GF-D8 (cell line): Measurements from ENCODE around the gene FBXO40.
A peak's percentile ranks its signal among the peaks of the same experiment; 100 is the strongest.
"Not testable (repeated sequence)": the region's sequence is repeated elsewhere in the genome, so short reads cannot be mapped to it uniquely, and the experiment has no call there.

Source experiments
- DNase-seq: peaks from one replicate; lab custom pipeline; 2025; lab: John Stamatoyannopoulos, UW

The FBXO40 gene

GRCh38 chr3:121592856-121593702, at the start of gene FBXO40:
FBXO40 (plus strand) TSS chr3:121593379; CDS start chr3:121620576, 27,197 bp downstream.
- DNase-seq, result no peak

DNA sequence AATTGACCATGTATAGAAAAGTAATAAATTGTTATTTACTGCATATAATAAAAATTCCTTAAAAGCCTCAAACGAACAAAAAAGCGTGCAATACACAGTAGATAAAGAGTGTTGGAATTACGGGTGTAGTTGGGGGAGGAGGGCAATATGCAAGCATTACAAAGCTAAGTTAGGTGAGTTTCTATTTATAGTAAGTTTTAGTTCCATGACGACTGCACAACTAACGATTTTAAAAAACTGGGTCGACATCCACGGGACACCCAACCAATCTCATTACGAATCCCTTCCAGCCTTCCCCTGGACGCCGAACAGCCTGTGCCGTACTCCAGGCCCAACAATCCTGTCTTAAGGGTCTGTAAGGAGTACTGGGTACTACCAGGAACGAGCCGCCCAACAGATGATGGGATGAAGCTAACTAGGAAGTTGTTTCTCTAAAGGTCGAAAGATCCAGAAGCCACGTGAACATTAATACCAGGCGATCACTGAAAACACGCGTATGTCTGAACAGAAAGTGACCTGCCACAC, 48.1 kb upstream of the FBXO40 start:
- peak; percentile 13 for DNase-seq

- DNase-seq, result peak; percentile 86
Measured at GRCh38 chr3:121545574-121546455, 47.4 kb upstream of the FBXO40 start, which contains the start of gene POLQ. POLQ (minus strand) TSS chr3:121545988; CDS start chr3:121545877, 111 bp downstream.

GRCh38 chr3:121552379-121552778, 40.8 kb upstream of the FBXO40 start:
- no peak for DNase-seq

DNA sequence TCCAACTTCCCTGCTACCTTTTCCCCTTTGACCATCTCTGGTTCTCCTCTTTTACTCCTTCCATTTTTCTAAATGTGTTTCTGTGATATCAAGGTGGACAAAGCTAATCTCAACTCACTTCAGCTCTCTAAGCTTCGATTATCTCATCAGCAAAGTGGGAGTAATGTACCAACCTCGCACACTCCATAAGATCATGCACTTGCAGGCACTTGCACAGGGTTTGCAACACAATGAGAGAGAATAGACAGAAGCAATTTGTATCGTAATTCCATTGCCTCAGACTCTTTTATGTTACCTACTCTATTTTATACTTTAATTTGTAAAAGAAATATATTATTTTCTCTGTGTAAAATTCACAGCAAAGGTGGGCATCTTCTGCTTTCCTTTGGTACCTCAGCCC, 40.4 kb upstream of the FBXO40 start:
- no peak for DNase-seq

DNA sequence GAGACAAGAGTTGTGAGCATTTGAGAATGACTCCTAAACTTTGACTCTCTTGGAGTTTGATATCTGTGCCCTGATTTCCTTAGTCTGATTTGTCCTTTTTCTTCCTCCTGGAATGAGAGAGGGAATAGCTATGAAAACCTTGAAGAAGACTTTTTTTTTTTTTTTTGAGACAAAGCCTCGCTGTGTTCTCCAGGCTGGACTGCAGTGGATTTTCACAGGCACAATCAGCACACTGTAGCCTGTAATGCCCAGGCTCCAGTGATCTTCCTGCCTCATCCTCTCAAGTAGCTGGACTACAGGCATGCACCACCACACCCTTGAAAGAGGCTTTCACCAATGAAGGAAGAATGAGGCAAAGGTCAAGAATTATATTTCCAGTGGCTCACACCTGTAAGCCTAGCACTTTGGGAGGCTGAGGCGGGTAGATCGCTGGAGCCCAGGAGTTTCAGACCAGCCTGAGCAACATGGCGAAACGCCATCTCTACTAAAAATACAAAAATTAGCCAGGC, 35.7 kb upstream of the FBXO40 start:
- DNase-seq, result no peak

DNA sequence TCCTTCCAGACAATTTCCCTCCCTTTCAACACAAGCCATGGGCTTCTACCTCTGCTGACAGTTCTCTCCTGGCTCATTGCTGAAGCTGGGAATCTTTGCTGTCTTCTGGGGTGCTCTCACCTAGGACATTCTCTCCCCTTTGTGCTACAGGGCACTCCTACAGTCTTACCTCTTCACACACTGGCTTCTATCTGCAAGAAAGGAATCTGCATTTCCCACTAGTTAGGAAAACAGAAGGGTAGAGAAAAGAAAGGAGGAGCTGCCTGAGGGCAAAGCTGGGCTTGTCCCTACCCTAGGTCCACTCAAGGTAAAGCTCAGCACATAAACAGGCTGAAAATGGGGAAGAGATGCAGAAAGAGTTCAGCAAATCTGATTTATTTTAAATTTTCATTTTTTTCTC, 31.0 kb upstream of the FBXO40 start:
- no peak for DNase-seq

- DNase-seq, result no peak
Measured at GRCh38 chr3:121566773-121567172, 26.4 kb upstream of the FBXO40 start.

GRCh38 chr3:121567649-121568048, 25.5 kb upstream of the FBXO40 start, which contains the start of gene ARGFX:
ARGFX (plus strand) TSS chr3:121567949; CDS start chr3:121570714, 2,765 bp downstream.
- DNase-seq, result no peak

- DNase-seq, result no peak
Measured at GRCh38 chr3:121574449-121574848, 18.7 kb upstream of the FBXO40 start.

- DNase-seq, result no peak
Measured at GRCh38 chr3:121581691-121582090, 11.5 kb upstream of the FBXO40 start.

DNA sequence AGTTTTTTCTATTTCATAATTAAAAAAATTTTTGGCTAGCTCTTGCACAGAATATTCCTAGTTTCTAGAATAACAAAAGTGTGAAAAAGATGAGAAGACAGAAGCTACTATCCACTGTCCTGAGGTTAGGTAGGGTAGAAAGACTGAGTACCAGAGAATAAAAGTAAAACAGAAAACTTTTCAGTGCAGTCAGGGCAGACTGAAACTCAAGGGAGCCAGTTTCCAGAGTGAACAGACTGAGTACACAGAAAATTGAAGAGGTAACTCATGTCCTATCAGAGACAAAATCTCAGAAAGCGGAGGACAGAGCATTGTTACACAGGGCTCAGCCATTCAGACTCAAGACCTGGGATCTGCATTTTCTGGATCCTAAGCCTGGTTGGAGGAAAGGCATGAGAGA, 8.8 kb upstream of the FBXO40 start:
- DNase-seq, result no peak

- not testable (repeated sequence) for DNase-seq
Measured at GRCh38 chr3:121593806-121594205, 627 bp downstream of the FBXO40 start.

DNA sequence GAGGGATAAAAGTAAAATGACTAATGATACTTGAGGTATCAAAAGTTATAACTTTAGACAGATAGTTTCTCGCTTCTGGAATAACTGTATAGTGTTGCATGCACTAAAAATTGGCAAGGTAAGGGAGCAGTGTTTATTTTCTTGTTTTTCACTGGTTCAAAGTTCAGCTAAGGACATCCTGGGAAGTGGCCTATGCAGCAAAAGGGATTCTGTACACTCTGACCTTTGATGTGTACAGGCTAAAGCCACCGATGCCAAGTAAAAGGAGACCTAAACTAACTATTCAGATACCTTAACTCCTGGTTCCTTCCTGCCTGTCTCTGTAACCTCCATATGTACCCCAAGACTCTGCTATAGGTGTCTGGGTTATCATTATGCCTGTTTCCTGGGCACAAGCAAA, 1.7 kb downstream of the FBXO40 start:
- DNase-seq, result no peak

- DNase-seq, result no peak
Measured at GRCh38 chr3:121595765-121596406, 2.7 kb downstream of the FBXO40 start.

- no peak for DNase-seq
Measured at GRCh38 chr3:121598564-121598963, 5.4 kb downstream of the FBXO40 start.

DNA sequence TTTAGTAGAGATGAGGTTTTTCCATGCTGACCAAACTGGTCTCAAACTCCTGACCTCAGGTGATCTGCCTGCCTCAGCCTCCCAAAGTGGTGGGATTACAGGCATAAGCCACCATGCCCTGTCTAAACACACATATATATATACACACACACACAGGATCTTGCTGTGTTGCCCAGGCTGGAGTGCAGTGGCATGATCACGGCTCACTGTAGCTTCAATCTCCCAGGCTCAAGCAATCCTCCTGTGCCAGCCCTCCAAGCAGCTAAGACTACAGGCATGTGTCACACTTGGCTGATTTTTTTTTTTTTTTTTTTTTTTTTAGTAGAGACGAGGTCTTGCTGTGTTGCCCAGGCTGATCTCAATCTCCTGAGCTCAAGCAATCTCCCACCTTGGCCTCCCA, 6.7 kb downstream of the FBXO40 start:
- not testable (repeated sequence) for DNase-seq

GRCh38 chr3:121601212-121601812, 8.1 kb downstream of the FBXO40 start:
- DNase-seq, result no peak

GRCh38 chr3:121604759-121605158, 11.6 kb downstream of the FBXO40 start:
- DNase-seq, result no peak

DNA sequence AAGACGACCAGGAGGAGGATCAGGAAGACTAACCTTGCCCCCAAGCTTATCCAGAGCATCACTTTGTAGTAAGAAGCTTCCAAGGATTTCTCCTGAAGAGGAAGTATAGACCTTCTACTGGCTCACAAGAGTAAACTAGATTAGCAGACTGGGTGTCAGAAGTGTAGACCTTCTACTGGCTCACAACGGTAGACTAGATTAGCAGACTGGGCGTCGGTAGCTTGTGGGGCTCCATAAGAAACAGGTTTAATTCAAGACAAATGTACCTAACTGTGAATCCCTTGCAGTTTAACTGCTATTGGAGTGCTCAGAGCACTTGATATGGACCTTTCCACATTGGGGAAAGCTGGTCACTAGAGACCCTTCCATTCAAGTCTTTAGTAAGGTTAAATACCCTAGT, 12.9 kb downstream of the FBXO40 start:
- no peak for DNase-seq

- no peak for DNase-seq
Measured at GRCh38 chr3:121619691-121620090, 26.5 kb downstream of the FBXO40 start.
